ENCODE results near the gene TEX51. TPM values are rescaled to one million over a fixed set of nuclear protein-coding genes. Genes with fewer than 3 reads are reported as not detected.

The TEX51 gene
- total RNA-seq, 1 donor from 2014 or later: not detected

- Mint-ChIP-seq H3K36me3 (ENCODE audit: low read depth, unreplicated experiment) (peaks cover 3% of the 10 kb centered on the region), H3K4me3 (ENCODE audit: unreplicated experiment) (no peak overlapping the region), H3K4me1 (ENCODE audit: unreplicated experiment) (no peaks in the 10 kb centered on the region), H3K9me3 (ENCODE audit: unreplicated experiment) (no peaks in the 10 kb centered on the region), H3K27ac (ENCODE audit: unreplicated experiment) (no peak overlapping the region), H3K27me3 (ENCODE audit: unreplicated experiment) (no peaks in the 10 kb centered on the region)
- no peak for DNase-seq (ENCODE audit: low spot score)
- TF ChIP-seq CTCF (IDR thresholded peaks at IDR 0.05; ENCODE audit: unreplicated experiment): no peak
Observed at GRCh38 chr2:126879348-126880298, 19.1 kb upstream of the TEX51 start.

- DNase-seq (ENCODE audit: low spot score): no peak
- H3K9me3 Mint-ChIP-seq (ENCODE audit: unreplicated experiment): no peaks in the 10 kb centered on the region
- TF ChIP-seq CTCF (IDR thresholded peaks at IDR 0.05; ENCODE audit: unreplicated experiment): no peak
- no peaks in the 10 kb centered on the region for H3K27me3 Mint-ChIP-seq (ENCODE audit: unreplicated experiment)
- H3K27ac Mint-ChIP-seq (ENCODE audit: unreplicated experiment): no peak overlapping the region
- H3K4me3 Mint-ChIP-seq (ENCODE audit: unreplicated experiment): no peak overlapping the region
- no peaks in the 10 kb centered on the region for H3K4me1 Mint-ChIP-seq (ENCODE audit: unreplicated experiment)
- no peaks in the 10 kb centered on the region for H3K36me3 Mint-ChIP-seq (ENCODE audit: low read depth, unreplicated experiment)
Observed at GRCh38 chr2:126880324-126880723, 18.4 kb upstream of the TEX51 start.

GRCh38 chr2:126880817-126881216 is 17.9 kb upstream of the TEX51 start:
- no peaks in the 10 kb centered on the region for H3K9me3 Mint-ChIP-seq (ENCODE audit: unreplicated experiment)
- H3K4me1 Mint-ChIP-seq (ENCODE audit: unreplicated experiment): no peaks in the 10 kb centered on the region
- no peak for TF ChIP-seq CTCF (IDR thresholded peaks at IDR 0.05; ENCODE audit: unreplicated experiment)
- no peaks in the 10 kb centered on the region for H3K27me3 Mint-ChIP-seq (ENCODE audit: unreplicated experiment)
- no peak for DNase-seq (ENCODE audit: low spot score)
- H3K36me3 Mint-ChIP-seq (ENCODE audit: low read depth, unreplicated experiment): no peaks in the 10 kb centered on the region
- H3K4me3 Mint-ChIP-seq (ENCODE audit: unreplicated experiment): no peak overlapping the region
- no peak overlapping the region for H3K27ac Mint-ChIP-seq (ENCODE audit: unreplicated experiment)

GRCh38 chr2:126881591-126881990 is 17.1 kb upstream of the TEX51 start:
- TF ChIP-seq CTCF (IDR thresholded peaks at IDR 0.05; ENCODE audit: unreplicated experiment): no peak

GRCh38 chr2:126882181-126882580 is 16.5 kb upstream of the TEX51 start:
- H3K27me3 Mint-ChIP-seq (ENCODE audit: unreplicated experiment): peaks cover 3% of the 10 kb centered on the region
- H3K9me3 Mint-ChIP-seq (ENCODE audit: unreplicated experiment): no peaks in the 10 kb centered on the region
- peaks cover 6% of the 10 kb centered on the region for H3K4me1 Mint-ChIP-seq (ENCODE audit: unreplicated experiment)
- no peak overlapping the region for H3K27ac Mint-ChIP-seq (ENCODE audit: unreplicated experiment)
- no peaks in the 10 kb centered on the region for H3K36me3 Mint-ChIP-seq (ENCODE audit: low read depth, unreplicated experiment)
- TF ChIP-seq CTCF (IDR thresholded peaks at IDR 0.05; ENCODE audit: unreplicated experiment): no peak
- DNase-seq (ENCODE audit: low spot score): no peak
- no peak overlapping the region for H3K4me3 Mint-ChIP-seq (ENCODE audit: unreplicated experiment)

More at GRCh38 chr2:126881591-126881990, 17.1 kb upstream of the TEX51 start:
- H3K4me1 Mint-ChIP-seq (ENCODE audit: unreplicated experiment): no peaks in the 10 kb centered on the region
- H3K9me3 Mint-ChIP-seq (ENCODE audit: unreplicated experiment): no peaks in the 10 kb centered on the region
- DNase-seq (ENCODE audit: low spot score): no peak
- no peak overlapping the region for H3K27ac Mint-ChIP-seq (ENCODE audit: unreplicated experiment)
- no peak overlapping the region for H3K4me3 Mint-ChIP-seq (ENCODE audit: unreplicated experiment)
- no peaks in the 10 kb centered on the region for H3K36me3 Mint-ChIP-seq (ENCODE audit: low read depth, unreplicated experiment)
- no peaks in the 10 kb centered on the region for H3K27me3 Mint-ChIP-seq (ENCODE audit: unreplicated experiment)

All from endothelial cell (in vitro differentiated cells).